Activated CD8-positive, alpha-beta memory T cell treated with anti-CD3 and anti-CD28 coated beads for 48 hours (primary cell): ENCODE measurements around the gene ZCCHC12.
A peak's percentile ranks its signal among the peaks of the same experiment; 100 is the strongest.
"Not testable (repeated sequence)": the region's sequence is repeated elsewhere in the genome, so short reads cannot be mapped to it uniquely, and the experiment has no call there.

ENCODE experiments used
- DNase-seq, 3 experiments: peaks; one replicate each; pipeline ENCODE4 v3.0.0-alpha.2; 2020; ENCODE audit warnings: low read depth in 2 of 3, low spot score in 2 of 3

ZCCHC12 gene

GRCh38 chrX:118823263-118824172, at the start of gene ZCCHC12:
Gene ZCCHC12 (plus strand): TSS chrX:118823824. CDS start chrX:118825245, 1,421 bp downstream.
- DNase-seq, result no peak

- DNase-seq, result no peak
These were observed 44.0 kb upstream of the ZCCHC12 start for GRCh38 chrX:118779581-118779980.

- DNase-seq, result no peak
These were observed 43.1 kb upstream of the ZCCHC12 start for GRCh38 chrX:118780509-118780908.

- DNase-seq, result no peak
These were observed 42.7 kb upstream of the ZCCHC12 start for GRCh38 chrX:118780911-118781310.

- no peak for DNase-seq
These were observed 27.9 kb upstream of the ZCCHC12 start for GRCh38 chrX:118795528-118796280.

- no peak for DNase-seq
These were observed 20.8 kb upstream of the ZCCHC12 start for GRCh38 chrX:118802857-118803256.

GRCh38 chrX:118807151-118808017, 16.2 kb upstream of the ZCCHC12 start:
- DNase-seq, result no peak

GRCh38 chrX:118817257-118817656, 6.4 kb upstream of the ZCCHC12 start:
- not testable (repeated sequence) for DNase-seq

- no peak for DNase-seq
These were observed 628 bp downstream of the ZCCHC12 start for GRCh38 chrX:118824173-118824730.

GRCh38 chrX:118825227-118825626, 1.6 kb downstream of the ZCCHC12 start:
- no peak for DNase-seq

GRCh38 chrX:118839334-118839958, 15.8 kb downstream of the ZCCHC12 start:
- DNase-seq, result peak; percentile 40 to 50 (median 48)

GRCh38 chrX:118847676-118848075, 24.1 kb downstream of the ZCCHC12 start:
- no peak for DNase-seq

GRCh38 chrX:118853596-118853995, 30.0 kb downstream of the ZCCHC12 start:
- DNase-seq, result no peak

- DNase-seq, result no peak
These were observed 32.2 kb downstream of the ZCCHC12 start for GRCh38 chrX:118855681-118856310.

- no peak for DNase-seq
These were observed 33.4 kb downstream of the ZCCHC12 start for GRCh38 chrX:118857006-118857405.

- DNase-seq, result no peak
These were observed 37.7 kb downstream of the ZCCHC12 start for GRCh38 chrX:118861338-118861737.

- DNase-seq, result no peak
These were observed 38.5 kb downstream of the ZCCHC12 start for GRCh38 chrX:118862091-118862490.

GRCh38 chrX:118862979-118863378, 39.4 kb downstream of the ZCCHC12 start:
- DNase-seq, result no peak

- DNase-seq, result no peak
These were observed 40.5 kb downstream of the ZCCHC12 start for GRCh38 chrX:118864063-118864635.

- DNase-seq, result no peak
These were observed 41.6 kb downstream of the ZCCHC12 start for GRCh38 chrX:118865231-118865630.
